HG03095 (cell line): ENCODE data around the gene STARD3NL.
"Not testable (repeated sequence)": the region's sequence is repeated elsewhere in the genome, so short reads cannot be mapped to it uniquely, and the experiment has no call there.

Experiments used
- ATAC-seq: cut with Tn5 transposase; IDR thresholded peaks from one replicate; pipeline ENCODE4 v1.9.1; 2021; ENCODE audit warnings: moderate library complexity; ENCODE audit not compliant: unreplicated experiment

STARD3NL gene, protein sequence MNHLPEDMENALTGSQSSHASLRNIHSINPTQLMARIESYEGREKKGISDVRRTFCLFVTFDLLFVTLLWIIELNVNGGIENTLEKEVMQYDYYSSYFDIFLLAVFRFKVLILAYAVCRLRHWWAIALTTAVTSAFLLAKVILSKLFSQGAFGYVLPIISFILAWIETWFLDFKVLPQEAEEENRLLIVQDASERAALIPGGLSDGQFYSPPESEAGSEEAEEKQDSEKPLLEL

DNA sequence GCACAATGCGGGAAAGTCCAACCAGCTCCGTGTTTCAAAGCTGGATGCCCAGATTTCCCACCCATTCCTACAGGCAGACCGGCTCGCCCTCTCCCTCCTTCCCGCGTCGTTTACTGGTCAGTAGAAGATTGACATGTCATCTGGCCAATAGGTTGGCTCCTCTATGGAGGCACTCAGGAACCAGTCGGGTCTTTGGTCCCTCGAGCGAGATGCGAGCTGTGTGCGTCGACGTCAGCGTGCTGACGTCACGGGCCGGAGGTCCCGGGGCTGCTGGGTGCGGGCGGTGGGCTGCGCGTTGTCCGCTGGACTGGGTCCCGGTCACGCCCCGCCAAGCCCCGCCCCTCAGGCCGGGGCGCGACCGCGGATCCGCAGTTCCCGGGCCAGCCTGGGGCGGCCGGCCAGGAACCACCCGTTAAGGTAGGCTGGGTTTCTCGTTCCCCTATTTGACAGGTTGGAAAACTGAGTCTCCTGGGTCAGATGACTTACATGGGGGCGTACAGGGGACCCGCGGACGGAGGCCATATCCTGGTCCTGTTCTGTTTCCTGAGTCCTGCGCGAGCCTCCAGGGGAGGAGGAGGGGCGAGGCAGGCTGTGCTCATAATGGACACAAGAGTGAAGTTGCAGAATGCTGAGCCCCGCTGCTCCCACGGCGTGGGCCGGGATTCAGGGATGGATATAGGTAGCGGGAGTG lies at the start of gene STARD3NL:
Gene STARD3NL (plus strand): TSS at position 242 of the 691 bp plus-strand sequence. CDS start 29,260 bp downstream, outside the sequence.
- peak; percentile 97 for ATAC-seq

- ATAC-seq: no peak
These were observed 48.9 kb upstream of the STARD3NL start for GRCh38 chr7:38129162-38129561.

- ATAC-seq: no peak
These were observed 48.5 kb upstream of the STARD3NL start for GRCh38 chr7:38129579-38129978.

GRCh38 chr7:38138171-38138570 lies 39.9 kb upstream of the STARD3NL start:
- ATAC-seq: no peak

DNA sequence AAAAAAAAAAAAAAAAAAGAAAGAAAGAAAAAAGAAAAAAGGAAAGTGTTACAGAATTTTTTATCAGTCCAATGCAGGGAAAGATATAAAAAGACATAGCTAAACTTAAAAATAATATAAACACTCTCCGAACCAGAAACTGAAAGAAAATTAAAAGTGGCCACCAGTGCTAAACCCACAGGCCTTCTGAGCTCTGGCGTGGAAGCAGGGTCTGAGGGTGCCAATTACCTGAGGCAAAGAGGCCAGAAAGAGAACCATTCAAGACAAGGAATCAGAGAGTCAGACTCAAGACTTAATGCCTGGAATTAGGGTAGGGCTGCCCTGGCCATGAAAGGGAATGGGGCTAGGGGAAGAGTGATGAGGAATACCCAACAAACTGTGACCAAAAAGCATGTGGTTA lies 36.9 kb upstream of the STARD3NL start:
- no peak for ATAC-seq

DNA sequence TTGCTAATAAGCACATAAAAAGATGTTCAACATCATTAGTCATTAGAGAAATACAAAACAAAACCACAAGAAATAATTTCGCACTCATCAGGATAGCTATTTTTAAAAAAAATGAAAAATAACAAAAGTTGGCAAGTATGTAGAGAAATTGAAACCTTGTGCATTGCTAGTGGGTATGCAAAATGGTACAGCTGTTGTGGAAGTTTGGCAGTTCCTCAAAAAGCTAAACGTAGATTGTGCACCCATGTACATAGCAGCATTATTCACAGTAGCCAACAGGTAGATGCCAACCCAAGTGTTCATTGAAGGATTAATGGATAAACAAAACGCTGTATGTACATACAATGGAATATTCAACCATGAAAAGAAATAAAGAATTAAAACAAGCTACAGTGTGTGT lies 35.3 kb upstream of the STARD3NL start:
- ATAC-seq: peak; percentile 68

- no peak for ATAC-seq
These were observed 31.0 kb upstream of the STARD3NL start for GRCh38 chr7:38147005-38147404.

DNA sequence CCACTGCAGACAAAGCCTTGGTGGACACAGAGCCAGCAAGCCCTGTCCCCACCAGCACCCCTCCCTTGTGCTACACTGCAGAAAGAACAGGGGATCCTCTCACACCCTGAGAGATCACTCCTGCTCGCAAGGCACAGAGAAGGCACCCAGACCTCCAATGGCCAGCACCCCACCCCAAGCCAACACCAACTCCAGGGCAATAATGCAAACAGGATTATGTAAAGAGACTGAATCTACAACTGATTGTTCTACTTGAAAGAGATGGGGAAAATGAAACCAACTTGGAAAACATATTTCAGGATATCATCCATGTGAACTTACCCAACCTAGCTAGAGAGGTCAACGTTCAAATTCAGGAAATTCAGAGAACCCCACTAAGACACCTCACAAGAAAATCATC lies 26.5 kb upstream of the STARD3NL start:
- ATAC-seq: no peak

- ATAC-seq: no peak
These were observed 24.5 kb upstream of the STARD3NL start for GRCh38 chr7:38153515-38153914.

- ATAC-seq: no peak
These were observed 23.8 kb upstream of the STARD3NL start for GRCh38 chr7:38154278-38154677.

DNA sequence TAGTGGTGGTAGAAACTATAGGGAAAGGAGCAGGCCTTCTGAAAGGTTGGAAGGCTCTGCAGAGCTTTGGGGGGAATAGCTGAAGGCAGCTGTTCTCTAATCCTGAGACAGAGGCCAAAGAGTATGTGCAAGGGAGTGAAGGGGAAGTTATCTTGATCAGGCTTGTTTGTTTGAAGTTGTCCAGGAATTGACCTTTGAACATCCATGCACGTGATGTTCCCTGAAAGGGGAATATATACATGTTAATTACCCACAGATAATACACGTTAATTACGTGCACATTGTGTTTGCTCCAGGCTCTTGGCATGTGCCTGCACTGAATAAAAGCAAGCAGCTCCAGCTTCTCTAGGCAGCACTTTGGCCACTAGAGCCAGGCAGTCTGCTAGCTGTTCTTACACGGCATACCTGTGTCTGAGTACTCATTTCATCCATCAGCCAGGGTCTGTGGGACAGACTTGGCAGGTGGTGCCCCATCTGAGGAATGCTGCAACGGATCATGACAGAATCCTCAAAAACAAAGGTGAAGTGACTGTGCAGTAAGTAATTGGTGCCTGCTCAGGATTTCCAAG lies 18.0 kb upstream of the STARD3NL start:
- ATAC-seq: no peak

DNA sequence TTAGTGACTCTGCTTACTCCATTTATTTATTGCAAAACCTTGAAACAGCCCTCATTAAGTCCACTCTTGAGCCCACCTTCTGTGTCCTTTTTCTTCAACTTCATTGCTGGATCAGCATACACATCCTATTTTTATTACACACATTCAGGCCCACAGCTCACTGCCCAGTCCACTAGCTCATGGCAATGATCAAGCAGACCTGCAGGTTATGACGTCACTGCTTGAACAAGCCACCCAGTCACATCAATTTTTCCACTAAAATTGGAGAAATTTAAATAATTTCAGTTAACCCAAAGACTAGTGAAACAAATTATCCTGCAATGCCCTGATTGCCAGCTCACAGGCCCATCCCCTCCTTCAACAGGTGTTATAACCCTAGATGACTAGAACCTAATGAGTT lies 16.0 kb upstream of the STARD3NL start:
- no peak for ATAC-seq

- no peak for ATAC-seq
These were observed 14.4 kb upstream of the STARD3NL start for GRCh38 chr7:38163671-38164070.

DNA sequence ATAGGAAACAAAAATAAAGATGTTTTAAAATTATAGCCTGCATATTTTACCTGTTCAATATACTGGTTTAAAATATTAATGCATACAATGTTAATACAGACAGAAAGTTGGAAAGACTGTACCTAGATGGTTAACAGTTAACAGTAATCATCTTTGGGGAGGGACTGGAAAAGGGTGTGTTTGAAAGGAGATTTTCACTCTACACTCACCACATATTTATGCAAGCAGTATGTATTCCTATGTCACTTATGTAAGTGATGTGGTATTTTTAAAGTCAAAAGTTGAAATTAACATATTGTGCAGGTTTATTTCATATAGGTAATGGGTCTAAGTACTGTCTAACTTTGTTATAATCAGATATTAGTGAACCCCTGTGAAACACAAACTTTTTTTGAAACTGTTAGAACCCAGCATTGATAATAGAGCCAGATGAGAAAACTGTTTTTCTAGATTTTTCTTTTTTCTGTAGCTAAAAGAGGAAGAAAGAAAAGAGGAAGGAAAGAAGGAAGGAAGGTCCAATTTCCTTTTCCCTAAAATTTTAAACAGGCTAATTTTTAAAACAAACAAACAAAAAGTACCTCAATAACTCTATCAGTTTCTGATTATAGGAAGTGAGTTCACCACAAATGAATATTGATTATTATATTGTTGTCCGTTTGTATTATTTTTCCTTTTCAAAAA lies 9.0 kb upstream of the STARD3NL start:
- ATAC-seq: no peak

DNA sequence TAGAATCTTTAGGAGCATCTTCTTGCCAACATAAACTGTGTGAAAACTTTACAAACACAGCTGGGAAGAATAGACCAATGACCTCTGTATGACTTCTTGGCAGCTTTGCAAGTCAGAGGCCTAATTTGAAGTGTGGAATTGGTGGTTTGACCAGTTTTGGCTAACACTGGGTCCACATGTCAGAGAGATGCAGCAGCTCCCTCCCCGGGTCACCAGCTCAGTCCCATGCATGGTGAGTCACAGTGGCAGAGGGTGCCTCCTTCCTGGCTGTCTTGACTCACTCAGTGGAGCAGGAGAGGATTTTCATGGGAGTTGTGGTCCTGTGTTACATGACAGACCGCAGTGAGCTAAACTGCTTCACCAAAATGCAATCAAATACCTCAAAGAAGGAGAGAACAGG lies 8.2 kb upstream of the STARD3NL start:
- peak; percentile 48 for ATAC-seq

DNA sequence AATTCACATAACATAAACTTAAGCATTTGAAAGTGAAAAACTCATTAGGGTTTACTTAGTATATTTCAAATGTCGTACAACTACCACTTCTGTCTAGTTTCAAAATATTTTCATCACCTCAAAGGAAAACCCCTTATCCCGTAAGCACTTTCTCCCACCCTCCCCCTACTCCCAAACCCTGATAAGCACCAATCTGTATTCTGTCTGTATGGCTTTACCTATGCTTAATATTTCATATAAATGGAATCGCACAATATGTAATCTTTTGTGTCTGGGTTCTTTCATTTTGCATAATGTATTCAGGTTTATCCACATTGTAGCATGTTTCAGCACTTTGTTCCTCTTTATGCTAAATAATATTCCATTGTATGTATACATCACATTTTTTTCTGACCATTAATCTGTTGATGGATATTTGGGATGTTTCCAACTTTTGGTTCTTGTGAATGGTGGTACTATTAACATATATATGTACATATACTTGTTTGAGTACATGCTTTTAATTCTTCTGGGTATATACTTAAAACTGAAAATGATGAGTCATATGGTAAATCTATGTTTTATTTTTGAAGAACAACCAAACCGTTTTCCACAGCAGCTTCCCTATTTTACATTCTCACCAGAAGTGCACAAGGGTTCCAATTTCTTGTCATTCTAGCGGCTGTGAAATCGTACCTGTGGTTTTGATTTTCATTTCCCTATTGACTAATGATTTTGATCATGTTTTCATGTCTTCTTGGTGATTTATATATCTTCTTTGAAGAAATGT lies 6.2 kb upstream of the STARD3NL start:
- ATAC-seq: peak; percentile 72

DNA sequence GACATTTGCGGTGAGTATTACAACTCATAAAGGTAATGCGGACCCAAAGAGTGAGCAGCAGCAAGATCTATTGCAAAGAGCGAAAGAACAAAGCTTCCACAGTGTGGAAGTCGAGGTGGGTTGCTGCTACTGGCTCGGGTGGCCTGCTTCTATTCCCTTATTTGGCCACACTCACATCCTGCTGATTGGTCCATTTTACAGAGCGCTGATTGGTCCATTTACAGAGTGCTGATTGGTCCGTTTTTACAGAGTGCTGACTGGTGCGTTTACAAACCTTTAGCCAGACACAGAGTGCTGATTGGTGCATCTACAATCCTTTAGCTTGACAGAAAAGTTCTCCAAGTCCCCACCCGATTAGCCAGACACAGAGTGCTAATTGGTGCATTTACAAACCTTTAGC lies 2.5 kb upstream of the STARD3NL start:
- ATAC-seq: not testable (repeated sequence)

DNA sequence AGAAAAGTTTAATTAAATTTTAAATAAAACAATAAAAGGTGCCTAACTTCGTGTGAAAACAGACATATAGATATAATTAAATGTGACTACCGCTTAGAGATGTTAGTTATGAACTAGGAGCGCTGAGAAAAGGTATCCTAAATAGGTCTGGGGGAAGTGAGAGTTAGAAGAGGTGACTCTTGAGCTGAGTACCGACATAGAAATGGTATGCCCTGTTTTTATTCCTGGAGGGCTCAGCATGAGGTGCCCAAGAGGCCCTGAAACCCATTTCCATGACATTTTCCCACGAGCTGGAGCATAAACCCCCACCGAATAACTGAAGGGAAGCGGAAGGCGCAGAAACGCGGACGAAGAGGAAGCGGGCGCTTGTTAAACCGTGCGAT lies 433 bp upstream of the STARD3NL start:
- no peak for ATAC-seq

GRCh38 chr7:38178695-38179344 lies 775 bp downstream of the STARD3NL start:
- ATAC-seq: peak; percentile 24

GRCh38 chr7:38179776-38180226 lies 1.8 kb downstream of the STARD3NL start:
- no peak for ATAC-seq
